HG02678 (cell line): Measurements from ENCODE around the gene CFAP141.
"Not testable (repeated sequence)": the region's sequence is repeated elsewhere in the genome, so short reads cannot be mapped to it uniquely, and the experiment has no call there.

Experiments
- ATAC-seq: cut with Tn5 transposase; IDR thresholded peaks from one replicate; pipeline ENCODE4 v1.9.1; 2021; ENCODE audit warnings: mild to moderate bottlenecking, moderate library complexity; ENCODE audit not compliant: unreplicated experiment

Gene CFAP141

DNA sequence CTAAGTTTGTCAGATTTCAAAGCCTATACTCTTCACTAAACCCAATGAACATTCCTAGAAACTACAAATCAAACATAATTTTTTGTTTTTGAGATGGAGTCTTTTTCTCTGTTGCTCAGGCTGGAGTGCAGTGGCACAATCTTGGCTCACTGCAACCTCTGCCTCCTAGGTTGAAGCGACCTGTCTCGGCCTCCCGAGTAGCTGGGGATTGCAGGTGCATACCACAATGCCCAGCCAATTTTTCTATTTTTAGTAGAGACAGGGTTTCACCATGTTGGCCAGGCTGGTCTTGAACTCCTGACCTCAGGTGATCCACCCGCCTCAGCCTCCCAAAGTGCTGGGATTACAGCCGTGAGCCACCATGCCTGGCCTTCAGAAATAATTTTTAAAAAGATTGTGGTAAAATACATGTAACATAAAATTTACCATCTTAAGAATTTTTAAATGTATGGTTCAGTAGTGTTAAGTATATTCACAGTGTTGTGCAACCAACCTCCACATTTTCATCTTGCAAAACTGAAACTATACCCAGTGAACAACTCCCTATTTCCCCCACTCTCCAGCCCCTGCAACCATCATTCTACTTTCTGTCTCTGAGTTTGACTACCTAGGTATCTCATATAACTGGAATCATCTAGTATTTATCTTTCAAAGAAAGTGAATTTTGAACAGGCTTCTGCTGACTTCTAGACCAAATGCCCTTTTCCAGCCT lies 2.7 kb upstream of the CFAP141 start:
- ATAC-seq, result no peak

DNA sequence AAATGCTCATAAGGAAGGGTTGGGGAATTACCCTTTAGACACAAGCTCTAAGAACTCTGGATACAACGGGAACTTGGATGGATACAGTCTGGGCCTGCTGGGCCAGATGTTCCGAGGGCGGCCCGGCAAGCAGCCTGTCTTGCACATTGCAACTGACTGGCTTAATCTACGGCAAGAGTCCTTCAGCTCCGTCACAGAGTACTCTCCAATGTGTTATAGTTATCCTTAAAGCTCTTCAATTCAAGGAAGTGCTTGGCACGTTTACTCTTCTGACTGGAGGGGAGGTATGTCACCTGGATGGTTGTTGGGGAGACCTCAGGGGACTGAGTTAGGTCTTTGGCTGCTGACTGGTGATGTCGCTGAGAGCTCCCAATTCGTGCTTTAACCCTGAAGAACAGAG lies 1.1 kb upstream of the CFAP141 start:
- no peak for ATAC-seq

DNA sequence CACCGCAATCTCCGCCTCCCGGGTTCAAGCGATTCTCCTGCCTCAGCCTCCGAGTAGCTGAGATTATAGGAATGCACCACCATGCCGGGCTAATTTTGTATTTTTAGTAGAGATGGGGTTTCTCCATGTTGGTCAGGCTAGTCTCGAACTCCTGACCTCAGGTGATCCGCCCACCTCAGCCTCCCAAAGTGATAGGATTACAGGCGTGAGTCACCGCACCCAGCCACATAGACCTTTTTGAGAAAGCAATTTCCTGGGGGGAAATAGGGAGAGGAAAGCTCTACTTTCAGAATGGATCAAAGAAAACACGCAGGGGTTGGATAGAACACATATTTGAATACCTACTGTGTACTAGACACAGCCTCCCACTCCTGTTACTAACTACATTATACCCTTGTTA lies 355 bp downstream of the CFAP141 start:
- ATAC-seq, result not testable (repeated sequence)

DNA sequence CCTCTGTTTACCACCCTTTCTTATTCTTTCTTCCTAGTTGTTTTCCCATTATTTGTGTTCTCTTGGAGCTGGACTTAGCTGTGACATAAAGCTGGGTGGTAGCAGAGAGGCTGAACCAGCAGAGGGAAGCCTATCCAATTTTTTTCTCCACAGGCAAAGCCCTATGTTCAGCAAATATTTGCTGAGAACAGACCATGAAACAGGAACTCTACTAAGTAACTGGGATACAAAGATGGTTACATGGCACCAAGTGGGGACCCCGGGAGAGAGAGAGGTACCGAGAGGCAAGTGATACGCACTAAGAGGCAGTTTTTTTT lies 6.6 kb downstream of the CFAP141 start:
- ATAC-seq, result no peak

DNA sequence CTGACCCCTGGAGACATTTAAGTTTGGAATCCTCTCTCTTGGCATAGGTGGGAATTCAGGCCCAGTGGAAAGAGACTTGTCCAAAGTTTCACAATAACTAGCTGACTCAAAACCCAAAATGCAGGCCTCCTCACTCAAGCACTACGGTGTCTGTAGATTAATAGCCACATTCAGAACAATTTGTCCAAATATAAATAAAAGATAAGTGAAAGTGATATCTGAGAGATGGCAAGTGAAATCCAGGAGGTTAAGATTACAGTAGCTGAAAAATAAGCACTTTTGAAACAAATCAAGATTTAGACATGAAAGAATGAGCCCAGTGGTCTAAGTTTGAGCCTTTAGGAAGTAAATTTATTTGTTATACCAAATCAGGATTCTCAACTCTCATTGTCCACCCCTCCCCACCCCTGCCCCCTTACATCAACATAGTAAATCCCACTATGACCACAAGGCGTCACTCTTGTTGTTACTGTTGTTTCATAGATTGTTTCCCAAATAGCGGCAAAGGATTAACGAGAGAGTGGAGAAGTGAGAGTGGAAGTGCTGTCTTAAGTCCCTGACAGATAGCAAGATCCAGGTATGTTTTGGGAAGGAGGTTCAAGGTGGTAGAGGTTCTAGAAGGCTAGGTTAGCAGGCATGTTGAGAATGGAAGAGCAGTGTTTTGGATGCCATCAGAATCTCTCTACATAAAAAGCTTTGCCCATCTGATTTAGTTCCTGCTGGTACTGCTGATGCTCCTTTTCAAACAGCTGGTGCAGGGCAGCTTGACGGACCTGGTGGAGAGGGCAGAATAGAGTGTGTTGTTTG lies 7.2 kb downstream of the CFAP141 start:
- no peak for ATAC-seq

DNA sequence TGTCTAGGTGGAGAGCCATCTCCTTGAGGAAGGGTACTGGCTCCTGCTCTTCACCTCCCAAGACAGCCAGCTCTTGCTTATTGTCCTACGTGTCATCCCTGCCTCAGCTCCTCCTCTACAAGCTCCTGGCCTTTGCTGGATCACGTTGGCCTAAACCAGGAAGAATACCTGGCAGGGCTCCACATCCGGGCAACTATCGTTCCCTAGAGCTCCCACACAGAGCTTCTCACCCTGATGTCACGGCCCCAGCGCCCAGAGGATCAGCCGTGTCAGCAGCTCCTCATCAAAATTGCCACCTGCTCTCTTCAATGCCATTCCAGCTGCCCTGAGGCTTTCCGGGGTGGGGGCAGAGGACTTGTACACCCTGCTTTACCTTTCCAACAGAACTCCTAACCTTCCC lies 12.3 kb downstream of the CFAP141 start:
- ATAC-seq, result no peak

DNA sequence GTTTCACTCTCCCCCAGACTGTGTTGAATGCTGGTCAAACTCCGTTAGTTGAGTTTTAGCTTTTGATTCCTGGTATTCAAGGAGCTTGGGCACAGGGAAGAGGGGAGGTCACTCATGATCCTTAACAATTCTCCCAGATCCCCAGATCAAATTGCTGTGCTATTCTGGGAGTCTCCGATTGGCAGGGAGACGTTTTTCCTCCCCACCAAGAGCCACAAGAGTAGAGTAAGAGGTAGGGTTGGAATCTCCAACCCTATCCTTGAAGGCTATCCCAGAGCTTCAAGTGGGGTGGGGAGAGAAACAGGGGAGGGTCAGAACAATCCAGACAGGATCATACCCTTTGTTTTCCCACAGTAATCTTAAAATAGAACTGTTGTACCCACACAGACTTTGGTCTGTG lies 13.7 kb downstream of the CFAP141 start:
- ATAC-seq, result no peak

DNA sequence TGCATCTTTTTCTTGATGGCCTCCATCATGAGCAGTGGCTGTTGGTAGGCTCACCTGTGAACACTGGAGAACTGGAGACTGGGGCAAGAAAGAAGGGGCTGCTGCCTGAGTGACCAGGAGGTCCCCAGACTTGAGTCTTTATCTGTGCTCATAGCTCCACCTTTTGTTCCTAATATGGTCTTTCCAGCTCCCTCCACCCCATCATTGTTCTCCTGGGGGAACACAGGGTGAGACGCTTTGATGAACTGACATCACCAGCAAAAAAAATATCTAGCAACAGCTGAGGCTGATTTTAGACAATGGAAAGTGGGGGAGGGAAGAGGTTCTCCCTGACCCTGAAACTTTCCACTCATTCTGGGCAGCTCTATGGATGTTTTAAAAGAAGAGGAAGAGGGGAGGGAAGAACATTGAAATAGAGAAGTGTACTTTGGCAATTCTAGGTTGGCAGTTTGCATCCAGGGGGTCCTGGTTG lies 14.1 kb downstream of the CFAP141 start, which contains the start of gene TPM3:
Gene TPM3 (minus strand): TSS at position 111 of the 472 bp plus-strand sequence. CDS start 82 bp downstream, at position 29.
- ATAC-seq, result no peak

DNA sequence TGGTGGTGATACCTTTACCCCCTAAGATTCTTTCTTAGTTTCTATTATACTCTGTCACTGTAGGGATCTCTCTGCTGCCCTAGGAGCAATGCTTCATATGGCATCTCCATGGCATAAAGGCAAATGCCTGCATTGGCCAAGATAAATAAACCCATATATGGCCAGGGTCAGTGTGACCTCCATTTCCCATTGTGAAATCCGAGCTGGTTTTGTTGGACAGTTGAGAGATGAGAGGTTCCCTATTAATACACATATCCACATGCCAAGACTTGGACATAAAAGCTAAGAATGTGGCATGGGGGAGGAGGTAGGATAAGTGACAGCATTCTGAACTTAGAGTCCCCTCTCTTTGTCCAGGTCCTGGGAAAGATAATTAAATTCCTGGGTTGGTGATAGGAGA lies 15.6 kb downstream of the CFAP141 start:
- ATAC-seq, result no peak

DNA sequence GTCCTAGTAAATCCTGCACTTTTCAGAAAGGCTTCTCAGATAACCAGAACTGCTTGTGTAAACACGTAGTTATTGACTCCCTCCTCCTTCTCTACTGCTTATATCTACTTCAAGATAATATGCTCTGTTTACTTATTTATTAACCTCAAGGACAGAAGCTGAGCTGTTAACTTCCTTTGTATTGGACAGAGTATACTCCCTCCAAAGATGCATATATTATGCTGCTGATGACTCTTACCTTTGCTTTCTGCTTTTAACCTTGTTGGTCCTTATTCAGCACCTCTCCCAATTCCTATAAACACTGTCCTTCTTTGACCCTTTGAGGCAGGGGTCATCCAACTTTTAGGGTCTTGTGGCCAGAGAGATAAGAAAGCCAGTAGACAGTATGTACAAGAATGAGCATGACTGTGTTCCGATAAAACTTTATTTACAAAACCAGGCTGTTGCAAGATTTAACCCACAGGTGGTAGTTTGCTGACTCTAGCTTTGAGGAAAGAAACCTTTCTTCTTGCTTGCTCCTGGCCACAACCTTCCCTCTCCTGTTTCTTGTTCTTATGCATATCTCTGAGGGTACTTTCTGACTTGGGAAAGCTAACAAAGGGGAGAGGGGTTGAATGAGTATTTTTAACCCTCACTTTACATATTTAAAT lies 19.2 kb downstream of the CFAP141 start:
- no peak for ATAC-seq

DNA sequence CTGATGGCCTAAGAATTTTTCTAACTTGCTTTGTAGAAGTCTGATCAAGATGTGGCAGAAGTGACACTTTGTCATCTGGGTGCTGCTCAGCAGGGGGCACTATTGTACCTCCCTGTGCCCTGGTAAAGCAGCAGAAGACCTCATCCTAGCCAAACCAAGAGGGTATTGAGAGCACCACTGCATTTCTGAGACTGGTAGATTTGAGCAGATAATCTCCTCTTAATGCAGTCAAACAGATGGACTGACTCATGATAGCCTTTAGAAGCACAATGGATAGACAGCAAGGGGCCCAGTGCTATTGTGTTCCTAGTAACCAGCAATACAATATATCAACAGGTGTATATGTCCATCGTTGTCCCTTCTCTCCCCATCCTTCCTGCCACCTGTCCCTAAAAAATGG lies 20.0 kb downstream of the CFAP141 start:
- ATAC-seq, result no peak

DNA sequence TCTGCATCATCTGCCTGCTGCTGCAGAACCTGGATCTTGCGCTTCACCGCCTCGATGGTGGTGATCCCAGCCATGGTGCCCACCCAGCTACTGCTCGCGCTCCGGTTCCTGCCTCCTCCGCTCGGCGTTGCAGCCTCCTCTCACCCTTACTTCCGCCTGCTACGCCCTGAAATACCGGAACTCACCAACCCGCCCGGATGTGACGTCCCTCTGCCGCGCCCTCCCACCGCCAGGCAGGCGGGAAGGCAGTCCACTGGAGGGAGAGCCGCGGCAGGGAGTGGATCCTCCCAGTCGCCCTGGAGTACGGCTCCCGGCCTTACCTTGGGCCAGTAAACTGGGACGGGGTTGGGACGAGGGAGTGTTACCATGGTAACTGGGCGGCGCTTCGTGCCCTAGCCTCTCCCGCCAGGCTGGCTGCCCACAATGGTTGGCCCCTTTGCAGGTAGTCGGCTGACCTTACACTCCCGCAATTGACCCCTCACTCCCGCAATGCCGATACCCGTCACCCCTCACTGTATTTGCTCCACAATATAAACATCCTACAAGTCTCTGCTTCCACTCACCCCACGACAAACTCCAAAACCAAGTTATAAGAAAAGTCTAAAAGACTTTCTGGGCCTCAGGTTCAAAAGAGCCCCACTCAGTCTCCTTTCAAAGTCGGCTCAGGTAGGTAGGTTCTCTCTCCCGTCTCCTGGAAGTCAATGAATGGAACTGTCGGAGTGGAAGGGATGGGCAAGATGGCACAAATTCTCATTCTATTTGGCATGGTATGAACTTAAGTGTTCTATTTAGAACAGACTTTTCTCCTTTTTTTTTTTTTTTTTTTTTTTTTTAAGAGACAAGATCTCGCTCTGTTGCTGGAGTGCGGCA lies 22.9 kb downstream of the CFAP141 start:
- peak; percentile 81 for ATAC-seq

DNA sequence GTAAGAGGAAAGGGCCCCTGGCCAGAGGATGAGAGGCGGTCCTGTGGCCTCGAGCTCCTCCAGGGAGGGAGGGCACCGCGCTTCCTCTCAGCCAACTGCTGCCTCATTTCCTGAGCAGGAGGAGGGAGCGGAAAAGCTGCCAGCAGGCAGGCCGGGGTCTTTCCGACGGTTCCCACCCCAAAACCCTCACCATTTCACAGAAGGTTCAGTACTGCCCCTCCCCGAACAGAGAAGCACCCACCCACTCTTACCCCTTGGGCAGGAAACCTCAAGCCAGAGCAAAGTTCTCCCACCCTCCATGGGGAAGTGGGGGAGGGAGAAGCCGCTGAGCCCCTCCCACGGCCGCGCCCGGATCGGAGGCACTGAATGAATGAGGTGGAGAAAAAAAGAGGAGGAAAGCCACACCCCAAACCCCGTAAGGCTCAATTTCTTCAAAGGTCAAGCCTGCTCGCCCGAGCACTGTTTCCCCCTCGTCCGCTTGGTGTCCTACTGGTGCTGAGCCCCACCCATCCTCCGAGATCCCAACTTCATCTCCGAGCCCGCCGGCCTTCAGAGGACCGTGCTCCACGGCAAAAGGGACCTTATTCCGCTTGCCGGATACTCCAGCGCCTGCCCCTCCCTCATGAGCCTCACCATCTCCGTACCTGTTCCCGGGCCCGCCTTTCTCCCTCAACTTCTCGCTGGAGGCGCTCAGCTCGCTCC lies 23.6 kb downstream of the CFAP141 start:
- ATAC-seq, result peak; percentile 60

DNA sequence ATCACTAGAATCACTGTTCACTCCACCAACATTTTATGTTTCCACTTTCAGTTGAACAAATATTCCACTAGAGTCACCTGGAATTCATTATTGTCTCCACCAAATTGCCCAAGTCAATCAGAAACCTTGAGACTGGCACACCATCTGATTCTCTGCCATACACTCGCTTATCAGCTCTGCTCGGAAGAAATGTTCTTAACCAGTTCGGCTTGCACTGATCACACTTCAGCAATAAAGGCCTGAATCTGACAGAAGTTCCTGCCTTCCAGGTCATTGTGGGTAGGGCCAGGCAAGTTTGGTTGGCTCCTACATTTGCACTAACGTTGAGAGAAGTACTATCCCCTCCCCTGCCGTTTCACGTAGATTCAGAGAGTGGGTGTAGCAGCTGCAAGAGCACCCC lies 24.2 kb downstream of the CFAP141 start:
- no peak for ATAC-seq

DNA sequence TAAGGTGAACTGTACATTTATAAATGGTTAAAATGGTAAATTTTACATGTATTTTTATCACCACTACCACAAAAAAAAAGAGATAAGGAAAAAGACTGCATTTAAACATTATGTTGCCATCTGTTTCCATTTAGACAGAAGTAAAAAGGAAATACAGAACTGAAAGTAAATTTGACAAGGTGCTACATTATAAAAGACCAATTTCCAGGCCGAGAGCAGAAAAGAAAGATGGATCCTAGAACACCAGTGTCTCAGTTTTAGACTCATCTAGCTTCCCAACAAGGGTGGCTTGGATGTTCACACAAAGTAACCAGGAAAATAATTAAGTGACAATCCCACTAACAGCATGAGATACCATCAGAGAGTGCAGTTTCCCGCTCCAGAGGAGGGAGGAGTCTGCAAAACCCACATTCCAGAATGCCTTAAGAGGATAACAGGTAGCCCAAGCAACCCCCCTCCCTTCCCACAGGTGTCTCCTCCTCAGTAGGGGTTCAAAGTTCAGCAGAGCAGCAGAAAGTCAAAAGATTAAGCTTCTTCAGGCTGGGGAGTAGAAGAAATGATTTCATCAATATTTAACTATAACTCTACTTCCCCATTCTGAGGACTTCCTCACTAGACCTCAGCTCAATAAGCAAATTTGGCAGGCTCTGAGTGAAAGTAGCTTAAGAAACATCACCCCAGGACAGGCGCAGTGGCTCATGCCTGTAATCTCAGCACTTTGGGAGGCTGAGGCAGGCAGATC lies 26.0 kb downstream of the CFAP141 start:
- ATAC-seq, result no peak

DNA sequence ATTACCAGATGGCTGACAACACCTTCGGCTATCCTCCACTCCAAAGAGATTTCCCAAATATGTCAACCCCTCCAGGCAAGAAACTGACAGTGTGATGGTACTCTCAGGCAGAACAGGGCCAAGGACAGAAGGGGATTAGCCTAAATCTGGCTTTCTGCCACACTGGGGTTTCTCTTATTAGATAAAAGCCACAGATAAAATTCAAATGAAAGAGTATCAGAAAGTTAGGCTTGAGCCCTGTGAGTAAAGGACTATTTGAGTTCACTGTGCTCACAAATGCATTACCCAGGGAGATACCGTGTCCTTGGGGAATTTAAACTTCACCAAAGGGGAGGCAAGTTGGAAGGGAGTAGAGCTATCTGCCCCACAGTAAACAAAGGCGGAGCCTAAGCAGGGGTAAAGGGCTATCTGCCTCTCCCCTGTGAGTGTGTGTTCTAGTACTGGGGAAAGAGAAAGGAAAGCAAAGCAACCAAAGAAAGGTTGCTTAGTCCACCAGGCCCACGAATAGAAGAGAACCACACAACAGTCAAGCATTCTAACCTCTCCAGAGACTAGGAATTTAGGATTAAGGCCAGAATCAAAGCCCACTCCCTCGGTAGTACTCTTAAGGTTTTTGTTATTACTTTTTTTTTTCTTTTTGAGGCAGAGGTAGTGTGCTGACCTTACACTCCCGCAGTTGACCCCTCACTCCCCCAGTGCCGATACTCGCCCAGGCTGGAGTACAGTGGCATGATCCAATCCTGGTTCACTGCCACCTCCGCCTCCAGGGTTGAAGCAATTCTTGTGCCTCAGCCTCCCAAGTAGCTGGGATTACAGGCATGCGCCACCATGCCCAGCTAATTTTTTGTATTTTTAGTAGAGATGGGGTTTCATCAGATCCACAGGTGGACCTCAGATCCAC lies 27.0 kb downstream of the CFAP141 start:
- no peak for ATAC-seq

DNA sequence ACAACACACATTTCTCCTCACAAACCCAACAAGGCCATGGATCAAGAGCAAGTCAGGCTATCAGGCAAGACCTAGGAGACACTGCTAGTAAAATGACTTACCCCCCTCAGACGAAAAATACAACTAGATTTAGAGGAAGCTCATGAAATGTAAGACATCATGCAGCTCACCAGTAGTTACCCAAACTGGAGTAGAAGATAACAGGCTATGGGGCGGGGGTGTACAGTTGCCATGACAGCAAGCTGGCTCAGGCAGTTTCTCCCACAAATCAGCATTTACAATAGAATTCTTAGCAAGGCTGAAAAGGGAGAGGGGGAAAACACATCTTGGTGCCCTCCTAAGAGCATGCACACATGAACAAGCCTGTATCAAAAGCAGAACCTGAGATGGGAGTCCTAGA lies 28.1 kb downstream of the CFAP141 start:
- ATAC-seq, result no peak

DNA sequence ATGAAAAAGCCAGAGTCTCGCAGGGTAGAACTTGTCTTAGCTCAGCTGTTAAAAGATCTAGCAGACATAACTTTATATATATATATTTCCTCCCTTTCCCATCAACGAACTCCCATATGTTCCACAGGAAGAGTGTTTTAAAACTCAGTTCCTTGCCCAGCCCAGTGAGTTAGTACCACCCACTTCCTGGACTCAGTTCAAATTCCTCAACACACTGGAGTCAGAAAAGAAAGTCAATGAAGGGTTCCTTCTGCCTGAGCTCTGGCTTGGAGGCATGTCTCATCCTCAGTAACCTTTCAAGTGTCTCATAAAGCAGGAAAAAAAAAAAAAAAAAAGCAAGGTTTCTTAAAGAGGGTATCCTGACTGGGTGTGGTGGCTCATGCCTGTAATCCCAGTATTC lies 29.8 kb downstream of the CFAP141 start:
- ATAC-seq, result no peak

DNA sequence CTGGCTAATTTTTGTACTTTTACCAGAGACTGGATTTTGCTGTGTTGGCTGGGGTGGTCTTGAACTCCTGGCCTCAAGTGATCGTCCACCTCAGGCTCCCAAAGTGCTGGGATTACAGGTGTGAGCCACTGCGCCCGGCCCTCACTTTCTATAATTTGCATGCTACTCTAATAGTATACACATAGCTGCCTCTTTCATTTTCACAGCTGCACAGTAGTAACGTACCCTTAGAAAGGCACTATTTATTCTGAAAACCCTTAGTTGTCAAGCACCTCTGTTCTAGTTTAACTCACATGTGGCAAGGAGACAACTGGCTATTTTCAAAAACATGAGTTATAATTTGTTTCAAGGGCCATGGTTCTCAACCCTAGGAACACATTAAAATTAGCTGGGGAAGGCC lies 31.5 kb downstream of the CFAP141 start:
- no peak for ATAC-seq
